NCI-H2081 (cell line): ENCODE measurements around the gene SVOPL.
"Not testable (repeated sequence)": the region's sequence is repeated elsewhere in the genome, so short reads cannot be mapped to it uniquely, and the experiment has no call there.

ENCODE experiments used
- DNase-seq, 2 experiments: peaks; one replicate each; lab custom pipeline; 2025; lab: John Stamatoyannopoulos, UW

Gene SVOPL, protein sequence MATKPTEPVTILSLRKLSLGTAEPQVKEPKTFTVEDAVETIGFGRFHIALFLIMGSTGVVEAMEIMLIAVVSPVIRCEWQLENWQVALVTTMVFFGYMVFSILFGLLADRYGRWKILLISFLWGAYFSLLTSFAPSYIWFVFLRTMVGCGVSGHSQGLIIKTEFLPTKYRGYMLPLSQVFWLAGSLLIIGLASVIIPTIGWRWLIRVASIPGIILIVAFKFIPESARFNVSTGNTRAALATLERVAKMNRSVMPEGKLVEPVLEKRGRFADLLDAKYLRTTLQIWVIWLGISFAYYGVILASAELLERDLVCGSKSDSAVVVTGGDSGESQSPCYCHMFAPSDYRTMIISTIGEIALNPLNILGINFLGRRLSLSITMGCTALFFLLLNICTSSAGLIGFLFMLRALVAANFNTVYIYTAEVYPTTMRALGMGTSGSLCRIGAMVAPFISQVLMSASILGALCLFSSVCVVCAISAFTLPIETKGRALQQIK

DNA sequence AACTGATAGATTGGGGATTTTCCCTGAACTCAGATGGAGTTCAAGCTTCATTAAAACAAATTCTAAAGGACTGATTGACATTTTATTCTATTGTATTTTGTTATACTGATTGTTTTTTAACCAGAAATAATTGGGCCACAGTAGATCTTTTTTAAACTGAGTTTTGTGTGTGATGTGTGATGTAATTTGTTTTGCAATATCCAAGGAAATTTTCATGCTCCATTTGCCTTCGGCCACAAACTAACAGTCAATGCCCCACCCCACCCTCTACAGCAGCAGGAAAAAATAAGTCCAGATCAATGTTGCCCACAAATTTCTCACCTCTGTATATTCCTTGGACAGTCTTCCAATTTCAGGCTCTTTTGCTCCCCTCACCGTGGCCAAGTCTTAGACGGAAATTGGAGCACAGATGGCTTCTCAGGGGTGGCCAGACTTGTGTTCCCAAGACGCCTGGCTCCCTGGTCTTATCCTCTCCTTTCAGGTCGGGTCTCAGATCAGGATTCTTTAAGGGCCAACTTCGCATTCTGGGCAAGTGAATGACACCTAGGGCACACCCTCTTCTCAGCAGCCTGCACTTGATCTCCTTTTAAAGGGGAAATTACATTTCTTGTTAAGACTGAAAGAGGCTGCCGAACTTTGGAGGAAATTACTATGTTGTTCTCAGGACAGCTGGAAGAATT lies at the start of gene SVOPL:
Gene SVOPL (minus strand): TSS at position 506 of the 680 bp plus-strand sequence. CDS start 22,317 bp downstream, outside the sequence.
- DNase-seq: no peak

DNA sequence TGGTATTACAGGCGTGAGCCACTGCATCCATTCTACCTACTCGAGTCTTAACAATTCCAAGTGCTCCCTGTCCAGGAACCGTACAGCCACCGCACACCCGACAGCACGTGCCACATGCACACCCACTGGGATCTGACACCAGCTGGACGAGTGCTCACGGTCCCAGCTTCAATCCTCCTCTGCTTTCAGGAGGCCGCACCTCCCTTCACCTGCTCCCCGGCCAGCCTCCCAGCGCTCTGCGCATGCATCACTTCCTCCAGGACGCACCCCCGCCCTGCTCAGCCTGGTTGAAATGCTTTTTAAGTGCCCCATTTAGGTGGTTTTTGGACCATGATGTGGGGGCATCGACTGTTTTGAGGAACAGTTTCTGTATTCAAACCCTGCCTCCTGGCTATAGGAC lies 49.3 kb upstream of the SVOPL start:
- no peak for DNase-seq

DNA sequence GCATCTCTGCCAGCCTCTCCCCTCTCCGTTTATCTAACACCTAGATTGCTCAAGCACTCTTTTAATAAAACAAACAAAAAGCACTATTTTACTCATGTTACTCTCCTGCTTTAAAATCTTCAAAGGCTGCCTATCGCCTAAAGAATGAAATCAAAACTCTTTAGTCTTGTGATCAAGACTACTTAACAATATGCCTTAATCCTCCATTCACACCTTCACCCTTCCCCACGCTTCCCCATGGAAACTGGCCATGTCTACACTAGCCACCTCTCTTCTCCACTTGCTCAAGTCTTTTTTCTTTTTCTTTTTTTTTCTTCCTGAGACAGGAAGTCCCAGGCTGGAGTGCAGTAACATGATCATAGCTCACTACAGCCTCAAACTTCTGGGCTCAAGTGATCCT lies 48.8 kb upstream of the SVOPL start:
- DNase-seq: no peak

DNA sequence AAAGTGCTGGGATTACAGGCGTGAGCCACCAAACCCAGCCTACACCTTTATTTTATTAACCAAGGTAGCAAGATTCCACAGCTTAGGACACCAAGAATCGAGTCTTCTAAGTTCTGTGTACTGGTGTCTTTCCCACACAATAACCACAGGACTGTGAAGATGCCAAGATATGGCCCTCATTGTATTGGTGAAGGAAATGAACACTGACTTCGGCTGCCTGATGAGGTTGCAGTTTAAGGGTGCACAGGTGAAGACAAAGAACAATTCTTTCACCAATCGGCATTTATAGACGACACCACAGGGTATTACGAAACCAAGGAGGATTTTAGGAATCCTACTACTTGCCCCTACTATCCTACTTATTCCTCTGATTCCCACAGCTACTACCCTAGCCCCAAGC lies 47.5 kb upstream of the SVOPL start:
- DNase-seq: no peak

DNA sequence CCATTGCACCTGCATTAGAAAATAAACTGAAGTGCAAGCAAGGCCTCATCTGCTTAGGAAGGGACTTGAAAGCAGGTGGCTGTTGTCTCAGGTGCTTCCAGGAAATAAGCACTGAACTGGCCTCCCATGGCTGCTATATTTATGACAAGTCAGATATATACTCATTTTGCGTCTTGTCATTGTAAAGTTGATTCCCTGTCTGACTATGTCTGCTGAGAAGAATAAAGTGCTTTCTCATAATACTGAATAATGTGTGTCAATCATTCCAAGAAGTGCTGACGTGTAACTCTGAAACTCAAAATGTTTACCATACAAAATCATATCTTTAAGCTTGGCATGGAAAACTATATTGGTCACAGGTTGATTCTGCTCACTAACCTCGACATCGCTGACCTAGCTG lies 44.9 kb upstream of the SVOPL start:
- no peak for DNase-seq

DNA sequence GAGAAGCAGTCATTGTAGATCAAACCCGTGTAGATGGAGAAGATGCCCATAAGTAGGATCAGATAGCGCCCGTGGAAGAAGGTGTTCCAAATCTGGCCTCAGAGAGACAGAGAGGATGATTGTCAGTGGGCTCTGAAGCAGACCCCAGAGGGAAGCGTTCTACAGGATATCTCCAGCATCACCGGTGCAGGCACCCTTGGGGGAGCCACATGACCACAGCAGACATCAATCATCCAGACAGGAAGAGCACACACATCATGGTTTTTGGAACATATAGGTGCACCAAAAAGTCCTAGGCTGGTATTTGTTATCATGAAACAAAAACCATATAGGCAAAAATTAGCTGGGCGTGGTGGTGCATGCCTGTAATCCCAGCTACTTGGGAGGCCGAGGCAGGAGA lies 44.0 kb upstream of the SVOPL start:
- no peak for DNase-seq

DNA sequence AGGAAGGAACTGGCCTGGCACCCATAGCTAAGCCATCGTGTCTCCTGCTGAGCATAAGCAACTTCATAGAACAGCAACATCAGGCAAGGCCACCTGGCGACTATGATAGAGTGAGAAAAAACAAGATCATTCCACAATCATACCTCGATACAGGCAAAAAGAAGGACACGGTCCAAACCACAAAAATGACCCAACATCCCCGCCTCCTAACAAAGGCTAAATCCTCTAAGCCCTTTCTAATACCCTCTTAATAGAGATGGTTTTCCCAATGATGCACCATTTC lies 40.2 kb upstream of the SVOPL start:
- no peak for DNase-seq

DNA sequence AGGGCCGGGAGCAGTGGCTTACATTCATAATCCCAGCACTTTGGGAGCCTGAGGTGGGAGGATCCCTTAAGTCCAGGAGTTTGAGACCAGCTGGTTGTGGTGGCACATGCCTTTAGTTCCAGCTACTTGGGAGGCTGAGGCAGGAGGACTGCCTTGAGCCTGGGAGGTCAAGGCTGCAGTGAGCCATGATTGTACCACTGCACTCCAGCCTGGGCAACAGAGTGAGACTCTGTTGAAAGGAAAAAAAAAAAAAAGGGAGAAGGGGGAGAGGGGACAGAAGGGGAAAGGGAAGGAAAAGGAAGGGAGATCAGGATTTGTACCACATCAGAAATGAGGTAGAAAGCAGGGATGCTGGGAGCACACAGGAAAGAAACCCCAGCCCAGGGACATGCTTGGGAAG lies 38.7 kb upstream of the SVOPL start:
- no peak for DNase-seq

DNA sequence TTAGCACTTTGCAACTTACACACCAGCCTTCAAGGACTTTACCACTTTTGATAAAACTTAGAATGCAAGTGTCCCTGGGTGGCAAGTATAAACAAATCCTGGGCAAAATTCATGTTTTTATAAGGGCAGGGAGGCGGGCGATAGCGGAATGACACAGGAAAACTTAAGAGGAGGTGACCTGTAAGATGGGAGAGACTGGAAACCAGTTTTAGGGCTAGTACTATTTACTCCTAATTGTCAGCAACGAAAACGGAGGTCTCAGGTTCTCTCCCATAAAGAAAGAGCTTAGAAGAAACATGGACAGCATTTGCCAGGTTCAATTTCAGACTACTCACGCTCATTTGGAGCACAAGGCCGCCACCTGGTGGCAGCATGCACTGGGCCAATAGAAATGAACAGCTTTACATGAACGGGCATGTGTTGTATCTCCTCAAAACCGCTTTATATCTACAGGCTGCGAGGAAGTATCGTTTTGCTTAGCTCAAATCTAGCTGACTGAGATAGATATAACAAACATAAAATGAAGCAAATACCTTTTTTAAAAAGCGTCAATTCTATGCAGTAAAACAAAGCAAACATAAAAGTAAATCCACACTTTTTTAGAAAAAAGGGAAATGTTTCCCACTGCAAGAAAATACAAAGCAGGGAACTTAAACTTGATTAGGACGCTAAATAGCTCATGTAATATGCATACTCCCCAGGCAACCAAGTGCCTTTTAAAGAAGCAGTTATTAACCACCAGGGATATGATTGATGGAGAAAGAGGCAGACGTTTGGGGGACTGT lies 37.6 kb upstream of the SVOPL start:
- peak; percentile 89 to 92 for DNase-seq

DNA sequence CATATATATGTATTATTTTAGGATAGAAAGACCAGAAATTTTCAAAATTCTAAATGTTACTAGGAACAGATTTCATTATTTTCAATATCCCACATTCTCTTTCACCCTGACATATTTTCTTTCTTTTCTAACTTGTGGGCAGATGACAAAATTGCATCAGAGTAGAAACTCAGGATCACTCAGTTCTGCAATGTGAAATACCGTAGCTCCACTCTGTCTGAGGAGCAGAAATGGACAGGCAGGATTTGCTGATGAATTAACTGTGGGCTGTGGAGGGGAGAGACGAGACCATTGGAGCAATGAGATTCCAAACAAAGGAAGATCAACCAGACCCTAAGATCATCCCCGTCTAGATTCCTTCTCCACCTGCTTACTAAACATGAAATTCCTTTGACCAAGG lies 37.0 kb upstream of the SVOPL start:
- no peak for DNase-seq

DNA sequence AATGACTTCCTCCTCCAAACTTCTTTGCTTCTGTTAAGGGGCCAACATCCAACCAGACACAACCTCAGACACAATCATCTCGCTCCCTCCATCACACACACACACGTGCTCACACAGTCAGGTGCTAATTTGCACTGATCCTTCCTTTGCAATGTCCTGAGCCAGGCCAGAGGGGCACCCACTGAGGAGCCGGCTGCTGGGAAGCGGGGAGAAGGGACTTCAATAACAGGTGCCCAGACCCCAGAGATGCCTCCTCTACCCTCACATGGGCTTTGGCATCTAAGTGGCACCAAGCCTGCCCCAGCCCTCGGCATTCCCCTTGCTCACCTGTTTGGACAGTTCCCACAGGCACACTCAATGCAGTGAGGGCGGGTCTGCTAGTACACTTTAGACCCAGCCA lies 34.2 kb upstream of the SVOPL start:
- no peak for DNase-seq

DNA sequence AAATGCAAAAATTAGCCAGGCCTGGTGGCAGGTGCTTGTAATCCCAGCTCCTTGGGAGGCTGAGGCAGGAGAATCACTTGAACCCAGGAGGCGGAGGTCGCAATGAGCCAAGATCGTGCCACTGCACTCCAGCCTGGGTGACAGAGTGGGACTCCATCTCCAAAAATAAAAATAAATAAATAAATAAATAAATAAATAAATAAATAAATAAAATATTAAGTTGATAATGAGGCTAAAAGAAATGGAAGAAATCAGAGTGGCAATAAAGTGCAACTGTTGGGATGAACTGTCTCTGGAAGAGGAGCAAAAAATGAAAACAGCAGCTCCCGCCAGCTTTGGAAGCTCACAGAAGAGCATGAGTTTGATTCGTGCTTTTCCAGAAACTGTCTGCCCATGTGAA lies 30.6 kb upstream of the SVOPL start:
- DNase-seq: not testable (repeated sequence)

DNA sequence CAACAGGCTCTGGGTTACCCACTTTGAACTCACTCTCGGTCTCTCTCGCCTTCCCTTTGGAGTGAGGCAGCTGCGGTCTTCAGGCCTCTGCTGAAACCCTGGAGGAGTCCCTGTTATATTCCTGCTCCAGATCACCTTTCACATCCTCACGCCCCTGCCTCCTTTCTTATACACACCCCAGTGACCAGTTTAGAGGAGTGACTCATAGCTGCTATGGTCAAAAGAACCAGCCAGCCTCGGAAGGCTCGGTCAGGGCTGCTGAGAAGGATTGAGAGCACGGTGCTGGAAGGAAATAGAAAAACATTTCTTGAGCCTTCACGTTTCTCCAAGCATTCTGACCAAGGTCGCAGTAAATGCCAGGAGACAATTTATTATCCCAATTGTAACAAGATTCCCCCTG lies 28.3 kb upstream of the SVOPL start:
- DNase-seq: no peak

DNA sequence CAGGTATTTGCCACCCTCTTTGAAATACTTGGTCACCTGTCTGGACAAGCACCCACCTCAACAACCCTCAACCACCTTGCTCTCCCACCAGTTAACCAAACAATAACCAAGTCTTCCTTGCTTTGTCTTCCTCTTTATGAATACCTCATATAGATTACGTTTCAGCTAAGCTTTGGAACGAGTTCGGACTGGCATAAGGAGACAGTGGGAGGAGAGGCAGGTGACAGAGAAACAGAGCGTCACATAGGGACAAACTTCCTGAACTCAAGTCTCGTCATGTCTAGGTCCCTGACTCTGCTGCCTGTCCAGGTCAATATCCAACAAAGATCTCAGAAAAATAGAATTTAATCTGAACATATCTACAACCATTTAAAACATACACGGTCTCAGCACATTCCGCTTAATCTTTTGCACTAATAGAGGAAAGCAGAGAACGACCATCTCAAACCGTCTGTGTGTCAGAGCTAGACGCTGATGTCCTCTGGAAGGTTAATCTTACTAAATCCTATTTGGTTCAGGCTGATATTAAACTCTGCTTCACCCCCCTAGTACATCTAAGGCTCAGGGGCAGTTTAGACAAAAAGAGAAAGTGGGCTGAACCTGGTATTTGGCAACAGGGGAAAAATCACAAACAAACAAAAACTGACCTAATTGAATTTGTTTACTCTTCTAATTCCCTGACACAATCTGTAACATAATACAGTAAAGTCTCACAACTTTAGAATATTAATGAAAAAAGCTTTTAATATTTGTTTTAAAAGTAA lies 26.4 kb upstream of the SVOPL start:
- DNase-seq: no peak

DNA sequence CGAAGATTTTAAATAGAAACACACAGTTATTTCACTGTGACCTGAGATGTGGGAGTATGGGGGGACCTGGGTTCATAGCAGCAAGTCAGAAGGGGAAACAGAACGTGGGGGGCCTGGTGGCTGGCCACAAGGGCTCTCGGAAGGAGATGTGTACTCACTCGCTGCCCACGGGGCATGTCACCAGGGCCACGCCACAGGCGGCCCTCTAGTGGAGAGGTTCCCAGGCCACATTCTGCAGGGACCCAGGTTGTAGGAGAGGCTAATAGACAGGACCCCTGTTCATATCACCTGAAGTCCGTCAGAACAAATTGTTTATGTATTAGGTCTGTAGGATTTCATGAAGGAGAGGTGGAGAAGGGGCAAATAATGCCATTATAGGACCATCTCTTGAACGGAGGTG lies 25.1 kb upstream of the SVOPL start:
- DNase-seq: no peak

DNA sequence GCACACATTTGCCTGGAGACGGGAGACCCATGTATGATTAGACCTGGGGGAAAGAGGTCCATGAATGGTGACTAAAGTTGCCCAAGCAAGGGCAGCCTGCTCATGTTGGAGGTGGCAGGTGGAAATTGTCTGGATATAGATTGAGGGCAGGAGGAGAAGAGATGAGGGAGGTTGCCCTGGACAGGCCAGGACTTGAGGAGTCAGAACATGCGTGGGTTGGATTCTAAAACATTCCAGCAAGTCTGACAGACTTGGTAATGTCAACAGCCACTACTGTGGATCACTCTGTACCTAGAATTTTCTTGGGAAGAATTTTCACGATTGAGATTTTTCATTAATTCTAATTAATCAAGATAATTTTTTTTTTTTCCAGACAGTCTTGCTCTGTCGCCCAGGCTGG lies 19.1 kb upstream of the SVOPL start:
- DNase-seq: no peak

DNA sequence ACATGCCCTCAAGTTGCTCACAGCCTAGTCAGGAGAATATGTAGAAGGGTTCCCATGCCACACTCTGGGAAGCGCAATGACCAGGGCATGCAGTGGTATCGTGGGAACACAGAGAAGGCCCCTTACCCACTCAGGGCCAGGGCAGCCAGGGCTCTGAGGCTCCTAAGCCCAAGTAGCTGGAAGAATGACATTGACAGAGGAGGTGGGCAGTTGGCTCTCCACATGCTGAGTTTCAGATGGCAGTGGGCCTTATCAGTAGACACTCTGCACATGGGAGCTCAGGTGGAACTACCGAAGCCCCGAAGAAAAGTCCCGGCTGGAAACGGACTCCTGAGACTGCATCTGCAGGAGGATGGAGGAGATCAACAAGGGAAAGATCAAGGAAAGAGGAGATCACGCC lies 15.7 kb upstream of the SVOPL start:
- no peak for DNase-seq

DNA sequence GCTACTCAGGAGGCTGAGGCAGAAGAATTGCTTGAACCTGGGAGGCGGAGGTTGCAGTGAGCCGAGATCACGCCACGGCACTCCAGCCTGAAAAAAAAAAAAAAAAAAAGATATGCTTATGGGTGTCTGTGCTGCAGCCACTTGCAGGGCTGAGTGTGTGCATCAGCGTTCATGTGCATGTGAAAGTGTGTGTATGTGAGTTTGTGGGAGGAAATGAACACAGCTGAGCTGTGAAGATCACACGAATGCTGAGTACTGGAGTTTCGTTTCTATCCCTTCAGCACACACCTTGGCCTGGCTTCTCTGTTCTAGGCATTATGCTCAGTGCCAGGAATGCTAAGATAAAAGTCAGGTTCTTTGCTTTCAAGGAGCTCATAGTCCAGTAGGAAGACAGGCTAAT lies 12.0 kb upstream of the SVOPL start:
- DNase-seq: no peak

DNA sequence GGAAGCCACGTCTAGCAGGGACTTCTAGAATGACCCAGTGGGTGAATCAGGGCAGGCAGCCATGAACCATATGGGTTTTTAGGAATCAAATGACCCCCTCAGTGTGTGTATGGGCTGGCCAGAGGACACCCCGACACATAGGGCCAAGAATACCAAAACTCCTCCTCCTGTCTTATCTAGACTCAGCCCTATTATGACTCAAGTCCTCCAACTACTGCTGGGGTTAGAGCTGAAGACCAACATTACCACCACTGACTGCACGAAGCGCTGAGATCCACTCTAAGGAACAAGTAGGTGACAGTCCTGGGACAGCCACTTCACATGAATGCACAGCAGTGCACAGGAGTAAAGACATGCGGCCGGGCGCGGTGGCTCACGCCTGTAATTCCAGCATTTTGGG lies 11.5 kb upstream of the SVOPL start:
- no peak for DNase-seq

DNA sequence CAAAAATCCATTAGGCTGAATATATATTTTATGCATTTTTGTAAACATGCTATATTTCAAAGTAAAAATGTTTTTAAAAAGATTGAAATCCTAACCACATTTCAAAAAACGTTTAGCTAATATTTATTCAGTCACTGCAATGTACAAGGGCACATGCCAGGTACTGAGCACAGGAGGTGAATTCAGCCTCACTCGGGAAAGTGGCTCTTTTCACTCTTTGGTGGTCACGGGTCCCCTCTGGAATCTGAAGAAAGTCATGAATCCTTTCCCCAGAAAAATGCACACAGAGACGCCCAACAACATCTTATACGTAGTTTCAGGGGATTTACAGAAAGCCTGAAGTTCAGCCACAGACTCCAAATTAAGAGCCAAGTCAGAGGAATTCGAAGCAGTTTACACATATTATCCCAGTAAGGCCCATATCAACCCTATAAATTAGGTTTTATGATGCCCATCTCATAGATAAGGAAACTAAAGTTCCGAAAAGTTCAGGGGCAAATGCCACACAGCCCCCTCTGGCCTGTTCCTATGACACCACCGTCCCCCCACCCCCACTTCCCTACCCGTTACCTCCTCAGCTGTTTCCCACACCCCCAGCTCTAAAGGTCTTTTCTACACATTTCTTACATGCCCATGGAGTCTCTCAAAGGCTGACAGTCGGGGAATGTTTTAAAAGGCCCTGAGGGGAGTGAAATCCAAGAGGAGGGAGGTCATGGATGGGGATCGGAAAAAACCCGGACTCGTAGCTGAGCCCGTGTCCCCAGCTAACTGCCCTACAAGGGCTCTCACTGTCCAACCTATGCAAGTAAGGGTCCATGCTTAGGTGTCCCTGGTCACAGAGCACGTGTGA lies 9.6 kb upstream of the SVOPL start:
- DNase-seq: no peak

DNA sequence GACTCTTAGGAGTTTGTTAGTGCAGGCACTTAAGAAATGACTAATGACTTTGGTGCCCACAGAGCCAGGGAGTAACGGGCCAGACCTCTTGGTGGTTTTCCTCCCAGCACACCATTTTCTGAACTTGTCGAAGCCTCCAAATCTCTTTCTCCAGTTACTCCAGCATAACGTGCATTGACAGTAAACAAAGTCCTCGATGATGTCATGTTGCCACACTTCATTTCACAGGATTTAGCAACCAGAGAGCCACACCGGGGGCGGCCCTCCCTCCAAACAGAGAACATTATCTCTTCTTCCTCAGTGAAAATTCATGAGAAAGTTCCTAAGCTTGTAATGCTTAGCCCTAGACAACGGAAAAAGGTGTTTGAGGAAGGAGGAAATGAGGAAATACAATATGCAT lies 4.0 kb upstream of the SVOPL start:
- DNase-seq: no peak
